HEK293 (cell line): ENCODE results near the gene ZNF423.

Source experiments
- CTCF ChIA-PET: fragments of 350-600 bp; formaldehyde crosslinking; extraction: SDS; loops from one replicate; lab custom pipeline; 2021; ENCODE audit warnings: antibody characterized with exemption; lab: Yijun Ruan, JAX
- POLR2A ChIA-PET: fragments of 300-600 bp; formaldehyde crosslinking; extraction: SDS; loops from one replicate; lab custom pipeline; 2020; ENCODE audit warnings: antibody characterized with exemption, inconsistent platforms; lab: Yijun Ruan, JAX
- H3K27ac ChIP-seq: fragments of 200-500 bp; sonication (Bioruptor generic); 2 replicates; pipeline ENCODE4 v1.5.1; 2014; ENCODE audit warnings: low read depth, low read length, control low read depth, inconsistent platforms; ENCODE audit errors: extremely low read depth
- H3K36me3 ChIP-seq, 2 experiments: fragments of 200-500 bp in 1 of 2; sonication (Bioruptor generic) in 1 of 2; 1 replicate in 1 of 2; 2 replicates in 1 of 2; pipeline ENCODE4 v1.5.1; 2014 to 2017; ENCODE audit warnings: inconsistent platforms in 2 of 2, low read length in 2 of 2; ENCODE audit not compliant: control insufficient read depth in 2 of 2, insufficient read depth in 1 of 2
- H3K4me1 ChIP-seq: fragments of 200-500 bp; sonication (Bioruptor generic); 2 replicates; pipeline ENCODE4 v1.5.1; 2014; ENCODE audit warnings: mild to moderate bottlenecking, low read length, inconsistent platforms; ENCODE audit not compliant: control insufficient read depth, insufficient read depth
- H3K4me3 ChIP-seq: 2 replicates; pipeline ENCODE4 v1.5.1; 2011; ENCODE audit warnings: low read depth, mild to moderate bottlenecking, control low read depth, low read length, moderate library complexity
- H3K9me3 ChIP-seq: fragments of 200-500 bp; sonication (Bioruptor generic); 2 replicates; pipeline ENCODE4 v1.5.1; 2014; ENCODE audit warnings: low read depth, low read length, inconsistent platforms; ENCODE audit not compliant: control insufficient read depth, insufficient read depth
- BCL11B ChIP-seq: fragments of 450-650 bp; formaldehyde crosslinking; IDR thresholded peaks from 2 replicates; pipeline ENCODE4 v1.5.1; 2016; ENCODE audit warnings: low read depth, missing biosample characterization, missing genetic modification characterization
- EGR2 ChIP-seq: fragments of 450-650 bp; formaldehyde crosslinking; IDR thresholded peaks from 2 replicates; pipeline ENCODE4 v1.5.1; 2016; ENCODE audit warnings: low read depth, missing biosample characterization, missing genetic modification characterization
- HOXA7 ChIP-seq: sonication (generic); formaldehyde crosslinking; IDR thresholded peaks from 2 replicates; pipeline ENCODE4 v1.8.1; 2022; ENCODE audit warnings: missing genetic modification reagents, borderline replicate concordance
- HOXC10 ChIP-seq: sonication (generic); formaldehyde crosslinking; IDR thresholded peaks from 2 replicates; pipeline ENCODE4 v1.8.1; 2023; ENCODE audit warnings: mild to moderate bottlenecking, missing genetic modification reagents
- HOXD13 ChIP-seq: sonication (generic); formaldehyde crosslinking; IDR thresholded peaks from 2 replicates; pipeline ENCODE4 v1.8.0; 2022; ENCODE audit warnings: missing genetic modification reagents, borderline replicate concordance
- KLF10 ChIP-seq: fragments of 450-650 bp; IDR thresholded peaks from 2 replicates; pipeline ENCODE4 v1.5.1; 2018; ENCODE audit warnings: missing biosample characterization, mild to moderate bottlenecking, missing genetic modification characterization
- PRDM1 ChIP-seq: fragments of 450-650 bp; formaldehyde crosslinking; IDR thresholded peaks from 2 replicates; pipeline ENCODE4; 2016; ENCODE audit warnings: missing biosample characterization, missing genetic modification characterization
- REPIN1 ChIP-seq: fragments of 450-650 bp; formaldehyde crosslinking; IDR thresholded peaks from 2 replicates; pipeline ENCODE4 v1.5.1; 2017; ENCODE audit warnings: missing biosample characterization, missing genetic modification characterization, low read depth
- WT1 ChIP-seq: fragments of 450-650 bp; formaldehyde crosslinking; IDR thresholded peaks from 2 replicates; pipeline ENCODE4 v1.5.1; 2016; ENCODE audit warnings: missing biosample characterization, missing genetic modification characterization
- YY1 ChIP-seq: fragments of 450-650 bp; formaldehyde crosslinking; IDR thresholded peaks from 2 replicates; pipeline ENCODE4 v1.5.1; 2018; ENCODE audit warnings: missing biosample characterization, missing genetic modification characterization
- ZBTB21 ChIP-seq: fragments of 450-650 bp; formaldehyde crosslinking; IDR thresholded peaks from 2 replicates; pipeline ENCODE4 v1.5.1; 2017; ENCODE audit warnings: missing biosample characterization, missing genetic modification characterization
- ZFP3 ChIP-seq: fragments of 450-650 bp; formaldehyde crosslinking; IDR thresholded peaks from 2 replicates; pipeline ENCODE4 v1.5.1; 2016; ENCODE audit warnings: low read depth, missing biosample characterization, missing genetic modification characterization
- ZNF16 ChIP-seq: fragments of 450-650 bp; formaldehyde crosslinking; IDR thresholded peaks from 2 replicates; pipeline ENCODE4 v1.5.1; 2016; ENCODE audit warnings: low read depth, missing biosample characterization, missing genetic modification characterization
- ZNF184 ChIP-seq: fragments of 450-650 bp; IDR thresholded peaks from 2 replicates; pipeline ENCODE4 v1.5.1; 2018; ENCODE audit warnings: missing biosample characterization, mild to moderate bottlenecking, missing genetic modification characterization
- ZNF2 ChIP-seq: fragments of 450-650 bp; formaldehyde crosslinking; IDR thresholded peaks from 2 replicates; pipeline ENCODE4 v1.5.1; 2016; ENCODE audit warnings: missing biosample characterization, missing genetic modification characterization
- ZNF221 ChIP-seq: fragments of 450-650 bp; formaldehyde crosslinking; IDR thresholded peaks from 2 replicates; pipeline ENCODE4 v1.5.1; 2017; ENCODE audit warnings: missing biosample characterization, missing genetic modification characterization, borderline replicate concordance
- ZNF223 ChIP-seq: fragments of 450-650 bp; formaldehyde crosslinking; IDR thresholded peaks from 2 replicates; pipeline ENCODE4 v1.5.1; 2016; ENCODE audit warnings: missing biosample characterization, missing genetic modification characterization
- ZNF274 ChIP-seq, 2 experiments: fragments of 200-500 bp in 1 of 2; fragments of 450-650 bp in 1 of 2; sonication (Bioruptor generic) in 1 of 2; formaldehyde crosslinking in 1 of 2; IDR thresholded peaks; 2 replicates each; pipeline versions ENCODE4 v1.5.1 to v1.6.1; 2014 to 2016; ENCODE audit warnings: borderline replicate concordance in 1 of 2, inconsistent platforms in 1 of 2, low read length in 1 of 2, missing biosample characterization in 1 of 2, missing genetic modification characterization in 1 of 2
- ZNF292 ChIP-seq: fragments of 450-650 bp; formaldehyde crosslinking; IDR thresholded peaks from 2 replicates; pipeline ENCODE4 v1.5.1; 2016; ENCODE audit warnings: low read depth, missing biosample characterization, missing genetic modification characterization, borderline replicate concordance
- ZNF37A ChIP-seq: fragments of 450-650 bp; IDR thresholded peaks from 2 replicates; pipeline ENCODE4 v1.5.1; 2018; ENCODE audit warnings: missing biosample characterization, missing genetic modification characterization
- ZNF426 ChIP-seq: fragments of 450-650 bp; formaldehyde crosslinking; IDR thresholded peaks from 2 replicates; pipeline ENCODE4 v1.5.1; 2017; ENCODE audit warnings: missing biosample characterization, missing genetic modification characterization, mild to moderate bottlenecking, inconsistent platforms, moderate library complexity
- ZNF529 ChIP-seq: fragments of 450-650 bp; formaldehyde crosslinking; IDR thresholded peaks from 2 replicates; pipeline ENCODE4 v1.5.1; 2017; ENCODE audit warnings: missing genetic modification characterization, missing biosample characterization; ENCODE audit not compliant: insufficient replicate concordance
- ZNF555 ChIP-seq: fragments of 450-650 bp; formaldehyde crosslinking; conservative IDR thresholded peaks from 2 replicates; pipeline ENCODE4 v1.5.1; 2017; ENCODE audit warnings: missing biosample characterization, mild to moderate bottlenecking, missing genetic modification characterization, inconsistent platforms
- ZNF558 ChIP-seq: fragments of 450-650 bp; formaldehyde crosslinking; IDR thresholded peaks from 2 replicates; pipeline ENCODE4 v1.5.1; 2016; ENCODE audit warnings: missing biosample characterization, missing genetic modification characterization
- ZNF560 ChIP-seq: fragments of 450-650 bp; formaldehyde crosslinking; IDR thresholded peaks from 2 replicates; pipeline ENCODE4 v1.5.1; 2017; ENCODE audit warnings: missing biosample characterization, missing genetic modification characterization, borderline replicate concordance
- ZNF626 ChIP-seq: fragments of 450-650 bp; sonication (Bioruptor Pico); formaldehyde crosslinking; IDR thresholded peaks from 2 replicates; pipeline ENCODE4 v1.5.1; 2018; ENCODE audit warnings: missing biosample characterization, missing genetic modification characterization, inconsistent platforms
- ZNF777 ChIP-seq: fragments of 450-650 bp; formaldehyde crosslinking; IDR thresholded peaks from 2 replicates; pipeline ENCODE4 v1.5.1; 2017; ENCODE audit warnings: missing biosample characterization, missing genetic modification characterization, borderline replicate concordance
- ZSCAN30 ChIP-seq: fragments of 450-650 bp; IDR thresholded peaks from 2 replicates; pipeline ENCODE4 v1.5.1; 2018; ENCODE audit warnings: missing biosample characterization, mild to moderate bottlenecking, missing genetic modification characterization, moderate library complexity
- ZXDB ChIP-seq: fragments of 450-650 bp; formaldehyde crosslinking; IDR thresholded peaks from 2 replicates; pipeline ENCODE4 v1.5.1; 2016; ENCODE audit warnings: missing biosample characterization, missing genetic modification characterization
- TF ChIP-seq, protein P1 (sequence below): fragments of 450-650 bp; formaldehyde crosslinking; IDR thresholded peaks from 2 replicates; pipeline ENCODE4 v1.5.1; 2017; ENCODE audit warnings: missing biosample characterization, missing genetic modification characterization
- TF ChIP-seq, protein P2 (sequence below): fragments of 450-650 bp; IDR thresholded peaks from 2 replicates; pipeline ENCODE4 v1.5.1; 2018; ENCODE audit warnings: missing biosample characterization, mild to moderate bottlenecking, missing genetic modification characterization
- TF ChIP-seq, protein P3 (sequence below): fragments of 450-650 bp; formaldehyde crosslinking; IDR thresholded peaks from 2 replicates; pipeline ENCODE4 v1.5.1; 2016; ENCODE audit warnings: missing biosample characterization, missing genetic modification characterization
- TF ChIP-seq, protein P4 (sequence below): fragments of 450-650 bp; formaldehyde crosslinking; IDR thresholded peaks from 2 replicates; pipeline ENCODE4 v1.5.1; 2016; ENCODE audit warnings: missing biosample characterization, missing genetic modification characterization

The ZNF423 gene

DNA sequence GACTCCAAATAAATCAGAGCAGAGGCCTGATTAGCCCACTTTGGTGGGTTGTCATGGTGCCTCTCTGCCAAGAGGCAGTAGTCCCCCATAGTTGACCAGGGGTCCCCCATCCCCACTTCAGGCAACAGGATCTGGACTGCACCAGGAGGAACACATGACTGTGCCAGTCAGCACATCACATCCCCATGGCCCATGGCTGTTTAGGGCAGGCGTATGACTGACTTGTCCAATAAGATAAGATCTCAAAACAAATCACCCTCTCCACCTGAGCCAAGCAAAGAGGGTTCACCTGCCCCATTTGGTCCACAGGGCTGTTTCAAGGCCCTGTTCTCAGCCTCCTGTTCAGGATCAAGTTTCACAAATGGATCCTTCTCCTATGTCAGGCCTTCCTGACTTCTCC lies 389.0 kb downstream of the ZNF423 start:
- TF ChIP-seq PRDM1 (tag by site-specific recombination), result no peak
- TF ChIP-seq, protein P1, sequence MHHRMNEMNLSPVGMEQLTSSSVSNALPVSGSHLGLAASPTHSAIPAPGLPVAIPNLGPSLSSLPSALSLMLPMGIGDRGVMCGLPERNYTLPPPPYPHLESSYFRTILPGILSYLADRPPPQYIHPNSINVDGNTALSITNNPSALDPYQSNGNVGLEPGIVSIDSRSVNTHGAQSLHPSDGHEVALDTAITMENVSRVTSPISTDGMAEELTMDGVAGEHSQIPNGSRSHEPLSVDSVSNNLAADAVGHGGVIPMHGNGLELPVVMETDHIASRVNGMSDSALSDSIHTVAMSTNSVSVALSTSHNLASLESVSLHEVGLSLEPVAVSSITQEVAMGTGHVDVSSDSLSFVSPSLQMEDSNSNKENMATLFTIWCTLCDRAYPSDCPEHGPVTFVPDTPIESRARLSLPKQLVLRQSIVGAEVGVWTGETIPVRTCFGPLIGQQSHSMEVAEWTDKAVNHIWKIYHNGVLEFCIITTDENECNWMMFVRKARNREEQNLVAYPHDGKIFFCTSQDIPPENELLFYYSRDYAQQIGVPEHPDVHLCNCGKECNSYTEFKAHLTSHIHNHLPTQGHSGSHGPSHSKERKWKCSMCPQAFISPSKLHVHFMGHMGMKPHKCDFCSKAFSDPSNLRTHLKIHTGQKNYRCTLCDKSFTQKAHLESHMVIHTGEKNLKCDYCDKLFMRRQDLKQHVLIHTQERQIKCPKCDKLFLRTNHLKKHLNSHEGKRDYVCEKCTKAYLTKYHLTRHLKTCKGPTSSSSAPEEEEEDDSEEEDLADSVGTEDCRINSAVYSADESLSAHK, result no peak
- TF ChIP-seq, protein P2, sequence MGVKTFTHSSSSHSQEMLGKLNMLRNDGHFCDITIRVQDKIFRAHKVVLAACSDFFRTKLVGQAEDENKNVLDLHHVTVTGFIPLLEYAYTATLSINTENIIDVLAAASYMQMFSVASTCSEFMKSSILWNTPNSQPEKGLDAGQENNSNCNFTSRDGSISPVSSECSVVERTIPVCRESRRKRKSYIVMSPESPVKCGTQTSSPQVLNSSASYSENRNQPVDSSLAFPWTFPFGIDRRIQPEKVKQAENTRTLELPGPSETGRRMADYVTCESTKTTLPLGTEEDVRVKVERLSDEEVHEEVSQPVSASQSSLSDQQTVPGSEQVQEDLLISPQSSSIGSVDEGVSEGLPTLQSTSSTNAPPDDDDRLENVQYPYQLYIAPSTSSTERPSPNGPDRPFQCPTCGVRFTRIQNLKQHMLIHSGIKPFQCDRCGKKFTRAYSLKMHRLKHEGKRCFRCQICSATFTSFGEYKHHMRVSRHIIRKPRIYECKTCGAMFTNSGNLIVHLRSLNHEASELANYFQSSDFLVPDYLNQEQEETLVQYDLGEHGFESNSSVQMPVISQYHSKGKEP (tag by site-specific recombination), result no peak
- no peak for TF ChIP-seq HOXA7 (CRISPR knock-in tag)
- TF ChIP-seq ZNF558 (tag by site-specific recombination), result no peak
- TF ChIP-seq ZSCAN30 (tag by site-specific recombination), result no peak
- TF ChIP-seq, protein P3, sequence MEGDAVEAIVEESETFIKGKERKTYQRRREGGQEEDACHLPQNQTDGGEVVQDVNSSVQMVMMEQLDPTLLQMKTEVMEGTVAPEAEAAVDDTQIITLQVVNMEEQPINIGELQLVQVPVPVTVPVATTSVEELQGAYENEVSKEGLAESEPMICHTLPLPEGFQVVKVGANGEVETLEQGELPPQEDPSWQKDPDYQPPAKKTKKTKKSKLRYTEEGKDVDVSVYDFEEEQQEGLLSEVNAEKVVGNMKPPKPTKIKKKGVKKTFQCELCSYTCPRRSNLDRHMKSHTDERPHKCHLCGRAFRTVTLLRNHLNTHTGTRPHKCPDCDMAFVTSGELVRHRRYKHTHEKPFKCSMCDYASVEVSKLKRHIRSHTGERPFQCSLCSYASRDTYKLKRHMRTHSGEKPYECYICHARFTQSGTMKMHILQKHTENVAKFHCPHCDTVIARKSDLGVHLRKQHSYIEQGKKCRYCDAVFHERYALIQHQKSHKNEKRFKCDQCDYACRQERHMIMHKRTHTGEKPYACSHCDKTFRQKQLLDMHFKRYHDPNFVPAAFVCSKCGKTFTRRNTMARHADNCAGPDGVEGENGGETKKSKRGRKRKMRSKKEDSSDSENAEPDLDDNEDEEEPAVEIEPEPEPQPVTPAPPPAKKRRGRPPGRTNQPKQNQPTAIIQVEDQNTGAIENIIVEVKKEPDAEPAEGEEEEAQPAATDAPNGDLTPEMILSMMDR (tag by site-specific recombination), result no peak
- TF ChIP-seq ZNF777, result no peak
- TF ChIP-seq, protein P4, sequence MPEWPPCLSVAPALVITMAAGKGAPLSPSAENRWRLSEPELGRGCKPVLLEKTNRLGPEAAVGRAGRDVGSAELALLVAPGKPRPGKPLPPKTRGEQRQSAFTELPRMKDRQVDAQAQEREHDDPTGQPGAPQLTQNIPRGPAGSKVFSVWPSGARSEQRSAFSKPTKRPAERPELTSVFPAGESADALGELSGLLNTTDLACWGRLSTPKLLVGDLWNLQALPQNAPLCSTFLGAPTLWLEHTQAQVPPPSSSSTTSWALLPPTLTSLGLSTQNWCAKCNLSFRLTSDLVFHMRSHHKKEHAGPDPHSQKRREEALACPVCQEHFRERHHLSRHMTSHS (tag by site-specific recombination), result no peak
- no peak for TF ChIP-seq ZXDB
- TF ChIP-seq HOXD13, result no peak
- TF ChIP-seq HOXC10, result no peak
- TF ChIP-seq ZNF37A (tag by site-specific recombination), result no peak
- no peak for TF ChIP-seq ZNF292 (tag by site-specific recombination)
- no peak for TF ChIP-seq REPIN1 (tag by site-specific recombination)
- TF ChIP-seq KLF10, result no peak
- Histone ChIP-seq H3K4me1 (no peaks in the 10 kb centered on the region), H3K4me3 (no peak overlapping the region), H3K36me3 (no peaks in the 10 kb centered on the region), H3K9me3 (no peaks in the 10 kb centered on the region), H3K27ac (no peak overlapping the region)
- CTCF ChIA-PET, result interaction anchor here (1.2 to 1.5 kb wide), 2 partner anchors 17 to 20 kb away, joined by 3 to 4 read pairs; no protein-coding TSS in a partner anchor
- POLR2A ChIA-PET, result no interaction called here

DNA sequence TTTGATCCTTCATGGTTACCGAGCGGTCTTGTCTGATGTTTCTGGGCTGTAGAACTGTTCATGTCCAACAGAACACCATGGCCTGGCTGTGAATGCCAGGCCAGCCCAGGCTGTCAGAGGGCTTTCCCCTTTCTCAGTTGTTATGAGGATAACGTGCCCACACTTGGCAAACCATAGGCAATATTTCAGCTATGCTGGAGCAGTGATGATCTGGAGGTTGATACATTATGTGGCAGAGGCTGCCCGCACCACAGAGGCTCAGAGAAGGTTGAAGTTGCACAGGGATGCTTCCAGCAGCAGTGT lies 389.4 kb downstream of the ZNF423 start:
- Histone ChIP-seq H3K4me1 (no peaks in the 10 kb centered on the region), H3K36me3 (no peaks in the 10 kb centered on the region), H3K4me3 (no peak overlapping the region), H3K27ac (no peak overlapping the region), H3K9me3 (no peaks in the 10 kb centered on the region)
- ChIA-PET POLR2A (no interaction called here), CTCF (interaction anchor here (0.9 to 1.5 kb wide), 2 partner anchors 21 to 59 kb away, joined by 3 read pairs; no protein-coding TSS in a partner anchor)
- no peak for TF ChIP-seq WT1
- TF ChIP-seq ZNF223 (tag by site-specific recombination), result no peak
- no peak for TF ChIP-seq ZNF274 (IDR thresholded peaks at IDR 0.05; ENCODE audit: low read length)
- TF ChIP-seq ZNF274 (tag by site-specific recombination; IDR thresholded peaks at IDR 0.05; ENCODE audit: borderline replicate concordance), result no peak
- no peak for TF ChIP-seq ZNF626 (tag by site-specific recombination)
- no peak for TF ChIP-seq ZNF529 (tag by site-specific recombination)
- TF ChIP-seq ZNF221, result no peak
- no peak for TF ChIP-seq ZNF184 (tag by site-specific recombination)
- no peak for TF ChIP-seq ZNF555 (tag by site-specific recombination)
- TF ChIP-seq ZNF560 (tag by site-specific recombination), result no peak
- no peak for TF ChIP-seq EGR2 (tag by site-specific recombination)
- TF ChIP-seq ZNF2 (tag by site-specific recombination), result no peak
- TF ChIP-seq ZBTB21 (tag by site-specific recombination), result no peak
- no peak for TF ChIP-seq ZNF426 (tag by site-specific recombination)
- no peak for TF ChIP-seq BCL11B
- no peak for TF ChIP-seq ZNF16 (tag by site-specific recombination)
- no peak for TF ChIP-seq ZFP3 (tag by site-specific recombination)
- no peak for TF ChIP-seq YY1
